ENCODE measurements around the gene KIAA1671.

DNA sequence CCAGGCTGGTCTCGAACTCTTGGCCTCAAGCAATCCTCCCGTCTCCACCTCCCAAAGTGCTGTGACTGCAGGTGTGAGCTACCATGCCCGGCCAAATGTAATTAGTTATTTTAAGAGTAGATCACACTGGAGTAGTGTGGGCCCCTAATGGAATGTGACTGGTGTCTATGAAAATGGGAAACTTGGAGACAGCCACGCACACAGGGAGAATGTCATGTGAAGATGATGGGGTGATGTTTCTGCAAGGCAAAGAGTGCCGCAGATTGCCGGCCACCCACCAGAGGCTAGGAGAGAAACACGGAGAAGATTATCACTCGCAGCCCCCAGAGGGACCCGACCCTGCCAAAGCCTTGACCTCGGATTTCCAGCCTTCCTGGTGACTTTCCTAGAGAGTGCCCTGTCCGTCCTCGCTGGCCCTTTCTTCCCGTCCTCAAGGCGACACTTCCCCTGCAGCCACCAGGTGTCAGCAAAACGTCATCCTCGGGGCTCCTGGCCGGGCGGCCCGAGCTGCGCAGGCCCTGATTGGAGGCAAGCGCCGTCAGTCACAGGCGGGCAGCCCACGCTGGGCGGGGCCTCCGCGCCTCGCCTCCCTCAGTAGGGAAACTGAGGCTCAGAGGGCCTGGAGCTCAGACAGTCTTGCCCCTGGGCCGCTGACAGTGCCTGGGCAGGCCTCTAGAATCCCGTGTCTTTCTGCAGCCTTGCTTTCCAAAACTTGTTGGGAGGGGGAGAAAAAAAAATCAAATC lies 283.2 kb downstream of the KIAA1671 start:
- TF ChIP-seq, protein P1, sequence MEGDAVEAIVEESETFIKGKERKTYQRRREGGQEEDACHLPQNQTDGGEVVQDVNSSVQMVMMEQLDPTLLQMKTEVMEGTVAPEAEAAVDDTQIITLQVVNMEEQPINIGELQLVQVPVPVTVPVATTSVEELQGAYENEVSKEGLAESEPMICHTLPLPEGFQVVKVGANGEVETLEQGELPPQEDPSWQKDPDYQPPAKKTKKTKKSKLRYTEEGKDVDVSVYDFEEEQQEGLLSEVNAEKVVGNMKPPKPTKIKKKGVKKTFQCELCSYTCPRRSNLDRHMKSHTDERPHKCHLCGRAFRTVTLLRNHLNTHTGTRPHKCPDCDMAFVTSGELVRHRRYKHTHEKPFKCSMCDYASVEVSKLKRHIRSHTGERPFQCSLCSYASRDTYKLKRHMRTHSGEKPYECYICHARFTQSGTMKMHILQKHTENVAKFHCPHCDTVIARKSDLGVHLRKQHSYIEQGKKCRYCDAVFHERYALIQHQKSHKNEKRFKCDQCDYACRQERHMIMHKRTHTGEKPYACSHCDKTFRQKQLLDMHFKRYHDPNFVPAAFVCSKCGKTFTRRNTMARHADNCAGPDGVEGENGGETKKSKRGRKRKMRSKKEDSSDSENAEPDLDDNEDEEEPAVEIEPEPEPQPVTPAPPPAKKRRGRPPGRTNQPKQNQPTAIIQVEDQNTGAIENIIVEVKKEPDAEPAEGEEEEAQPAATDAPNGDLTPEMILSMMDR (IDR thresholded peaks at IDR 0.05; ENCODE audit: low read depth, low read length, missing input control), result peak; percentile 69
- no peak for TF ChIP-seq RXRA (IDR thresholded peaks at IDR 0.05)
- TF ChIP-seq, protein P2, sequence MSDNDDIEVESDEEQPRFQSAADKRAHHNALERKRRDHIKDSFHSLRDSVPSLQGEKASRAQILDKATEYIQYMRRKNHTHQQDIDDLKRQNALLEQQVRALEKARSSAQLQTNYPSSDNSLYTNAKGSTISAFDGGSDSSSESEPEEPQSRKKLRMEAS (IDR thresholded peaks at IDR 0.05), result no peak
- TF ChIP-seq SP1 (IDR thresholded peaks at IDR 0.05), result peak; percentile 20
- no peak for TF ChIP-seq TAF1 (conservative IDR thresholded peaks at IDR 0.05)
- TF ChIP-seq, protein P3, sequence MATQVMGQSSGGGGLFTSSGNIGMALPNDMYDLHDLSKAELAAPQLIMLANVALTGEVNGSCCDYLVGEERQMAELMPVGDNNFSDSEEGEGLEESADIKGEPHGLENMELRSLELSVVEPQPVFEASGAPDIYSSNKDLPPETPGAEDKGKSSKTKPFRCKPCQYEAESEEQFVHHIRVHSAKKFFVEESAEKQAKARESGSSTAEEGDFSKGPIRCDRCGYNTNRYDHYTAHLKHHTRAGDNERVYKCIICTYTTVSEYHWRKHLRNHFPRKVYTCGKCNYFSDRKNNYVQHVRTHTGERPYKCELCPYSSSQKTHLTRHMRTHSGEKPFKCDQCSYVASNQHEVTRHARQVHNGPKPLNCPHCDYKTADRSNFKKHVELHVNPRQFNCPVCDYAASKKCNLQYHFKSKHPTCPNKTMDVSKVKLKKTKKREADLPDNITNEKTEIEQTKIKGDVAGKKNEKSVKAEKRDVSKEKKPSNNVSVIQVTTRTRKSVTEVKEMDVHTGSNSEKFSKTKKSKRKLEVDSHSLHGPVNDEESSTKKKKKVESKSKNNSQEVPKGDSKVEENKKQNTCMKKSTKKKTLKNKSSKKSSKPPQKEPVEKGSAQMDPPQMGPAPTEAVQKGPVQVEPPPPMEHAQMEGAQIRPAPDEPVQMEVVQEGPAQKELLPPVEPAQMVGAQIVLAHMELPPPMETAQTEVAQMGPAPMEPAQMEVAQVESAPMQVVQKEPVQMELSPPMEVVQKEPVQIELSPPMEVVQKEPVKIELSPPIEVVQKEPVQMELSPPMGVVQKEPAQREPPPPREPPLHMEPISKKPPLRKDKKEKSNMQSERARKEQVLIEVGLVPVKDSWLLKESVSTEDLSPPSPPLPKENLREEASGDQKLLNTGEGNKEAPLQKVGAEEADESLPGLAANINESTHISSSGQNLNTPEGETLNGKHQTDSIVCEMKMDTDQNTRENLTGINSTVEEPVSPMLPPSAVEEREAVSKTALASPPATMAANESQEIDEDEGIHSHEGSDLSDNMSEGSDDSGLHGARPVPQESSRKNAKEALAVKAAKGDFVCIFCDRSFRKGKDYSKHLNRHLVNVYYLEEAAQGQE (IDR thresholded peaks at IDR 0.05), result no peak
- TF ChIP-seq EGR1 (IDR thresholded peaks at IDR 0.05; ENCODE audit: low read depth in 2 of 2), result no peak
- TF ChIP-seq HNF4A (conservative IDR thresholded peaks at IDR 0.05), result no peak
- TF ChIP-seq GABPA (IDR thresholded peaks at IDR 0.05 in 1 of 2, conservative IDR thresholded peaks at IDR 0.05 in 1 of 2), result no peak
- TF ChIP-seq YY1 (IDR thresholded peaks at IDR 0.05), result no peak

All from liver (tissue), 3 donors.